Fibroblast of skin of right quadriceps (primary cell): ENCODE data around the gene RPS5.
"Not testable (repeated sequence)": the region's sequence is repeated elsewhere in the genome, so short reads cannot be mapped to it uniquely, and the experiment has no call there.

ENCODE experiments used
- DNase-seq: peaks from one replicate; pipeline ENCODE4 v3.0.0-alpha.2; 2013

The RPS5 gene

GRCh38 chr19:58356766-58357480 is 30.1 kb upstream of the RPS5 start:
- DNase-seq, result peak; percentile 31

DNA sequence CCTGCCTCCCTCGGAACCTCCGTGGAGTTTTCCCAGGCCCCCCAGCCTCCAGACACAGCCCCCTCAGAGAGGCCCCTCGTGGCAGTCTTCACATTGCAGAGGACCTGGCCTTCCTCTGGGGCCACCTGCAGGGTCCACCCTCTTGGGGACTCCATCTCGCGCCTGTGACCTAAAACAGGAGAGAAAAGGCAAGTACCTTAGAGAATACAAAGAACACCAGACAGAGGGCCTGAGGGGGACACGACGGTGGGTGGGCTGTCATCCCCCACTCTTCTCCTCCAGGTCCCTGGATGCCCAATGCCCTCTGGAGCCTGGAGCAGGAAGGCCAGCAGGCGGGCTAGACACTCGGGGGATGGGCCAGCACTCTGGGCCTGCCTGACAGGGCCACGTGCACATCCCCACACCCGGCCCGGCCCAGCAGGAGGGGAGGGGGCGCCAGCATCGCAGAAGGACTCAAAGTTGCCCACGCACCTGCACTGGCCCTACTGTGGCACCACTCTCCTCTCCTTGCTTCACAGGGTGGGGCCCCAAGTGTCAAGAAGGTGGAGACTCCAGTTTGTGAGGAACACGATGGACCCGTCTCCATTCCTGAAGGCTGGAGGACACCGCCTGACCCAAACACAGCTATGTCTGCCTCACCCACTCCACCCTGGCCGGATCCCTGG is 29.5 kb upstream of the RPS5 start:
- no peak for DNase-seq

GRCh38 chr19:58361900-58362271 is 25.2 kb upstream of the RPS5 start:
- DNase-seq, result peak; percentile 45

DNA sequence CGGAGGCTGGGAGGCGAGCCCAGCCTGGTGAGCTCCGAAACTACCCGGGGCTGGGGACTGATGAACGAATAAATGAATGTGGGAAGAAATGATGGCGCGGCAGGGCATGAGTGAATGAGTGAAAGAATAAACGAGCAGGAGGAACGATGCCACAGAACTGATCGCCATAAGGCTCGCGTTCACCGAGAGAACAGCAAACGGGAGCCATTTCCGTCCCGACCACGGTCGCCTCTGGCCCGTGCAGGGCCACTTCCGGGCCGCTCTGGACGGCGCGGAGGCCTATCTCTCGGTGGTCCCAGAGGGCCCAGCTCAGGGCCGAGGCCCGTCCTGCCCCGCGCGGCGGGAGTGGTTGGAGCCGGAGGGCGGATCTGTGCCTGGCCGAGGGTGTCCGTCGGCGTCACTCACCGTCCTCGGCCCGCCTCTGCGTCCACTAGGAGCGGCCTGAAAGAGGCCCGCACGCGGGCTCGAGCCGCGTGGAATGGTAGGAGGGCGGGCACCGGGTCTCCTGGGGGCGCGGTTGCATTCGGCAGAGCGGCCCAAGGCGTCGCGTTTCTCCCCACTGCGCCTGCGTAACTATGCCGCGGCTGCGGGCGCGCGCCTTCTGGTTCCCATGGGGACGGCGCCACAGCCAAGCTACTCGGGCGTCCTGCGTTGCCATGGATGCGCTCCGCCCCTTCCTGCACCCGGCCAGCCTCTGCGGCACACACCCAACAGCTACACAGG is 24.6 kb upstream of the RPS5 start, which contains the start of gene ZNF497:
Gene ZNF497, minus strand, starts transcription at position 480 of the 723 bp plus-strand sequence. CDS start 5,116 bp downstream, outside the sequence.
- DNase-seq, result peak; percentile 96

GRCh38 chr19:58364146-58364545 is 22.9 kb upstream of the RPS5 start:
- no peak for DNase-seq

GRCh38 chr19:58366585-58367430 is 20.3 kb upstream of the RPS5 start:
- no peak for DNase-seq

GRCh38 chr19:58367698-58368454 is 19.2 kb upstream of the RPS5 start:
- no peak for DNase-seq

DNA sequence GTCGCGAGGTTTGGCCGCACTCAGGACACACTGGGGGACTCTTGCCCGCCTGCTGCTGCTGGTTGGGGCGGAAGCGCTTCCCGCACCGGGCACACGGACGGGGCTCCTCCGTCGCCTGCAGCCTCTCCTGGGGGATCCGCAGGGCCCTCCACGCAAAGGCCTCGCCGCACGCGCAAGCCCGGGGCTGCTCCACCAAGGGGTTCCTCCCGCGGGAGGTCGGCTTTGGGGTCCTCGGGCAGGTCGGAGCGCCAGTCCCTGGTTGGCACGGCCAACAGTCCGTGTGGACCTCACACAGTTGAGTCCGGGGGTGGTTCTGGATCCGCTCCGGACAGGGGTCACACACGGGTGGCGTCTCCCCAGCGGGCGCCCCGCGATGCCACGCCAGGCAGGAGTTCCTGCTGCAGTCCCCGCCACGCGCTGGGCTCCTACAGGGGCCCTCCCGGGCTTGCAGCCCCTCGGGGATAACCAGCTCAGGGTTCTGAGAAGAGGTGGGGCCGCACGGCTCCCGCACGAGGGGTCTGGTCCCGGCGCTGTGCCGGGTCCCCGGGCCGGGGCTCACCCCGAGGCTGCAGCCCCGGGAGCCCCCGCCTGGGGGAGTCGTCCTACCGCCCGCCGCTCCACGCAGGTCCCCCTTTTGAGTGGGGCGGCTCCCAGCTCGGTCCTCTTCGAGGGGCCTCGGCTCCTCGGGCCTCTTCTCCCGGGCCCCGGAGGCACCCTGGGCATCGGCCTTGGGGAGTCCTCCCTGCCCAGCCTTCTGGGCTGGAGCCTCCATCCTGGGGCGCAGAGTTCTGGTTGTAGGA is 18.3 kb upstream of the RPS5 start:
- DNase-seq, result no peak

GRCh38 chr19:58372311-58373133 is 14.5 kb upstream of the RPS5 start:
- no peak for DNase-seq

DNA sequence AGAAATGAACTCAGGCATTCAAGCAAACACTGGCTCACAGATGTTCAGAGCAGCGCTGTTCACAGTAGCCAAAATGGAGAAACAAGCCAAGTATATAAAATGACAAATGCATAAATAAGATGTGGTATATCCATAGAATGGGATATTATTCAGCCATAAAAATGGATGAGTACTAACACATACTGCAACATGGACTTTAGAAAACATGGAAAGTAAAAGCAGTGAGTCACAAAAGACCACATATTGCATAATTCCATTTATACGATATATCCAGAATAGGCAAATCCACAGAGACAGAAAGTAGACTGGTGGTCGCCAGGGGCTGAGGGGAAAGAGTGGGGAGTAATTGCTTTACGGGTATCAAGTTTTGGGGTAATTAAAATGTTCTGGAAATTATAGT is 12.9 kb upstream of the RPS5 start:
- DNase-seq, result no peak

DNA sequence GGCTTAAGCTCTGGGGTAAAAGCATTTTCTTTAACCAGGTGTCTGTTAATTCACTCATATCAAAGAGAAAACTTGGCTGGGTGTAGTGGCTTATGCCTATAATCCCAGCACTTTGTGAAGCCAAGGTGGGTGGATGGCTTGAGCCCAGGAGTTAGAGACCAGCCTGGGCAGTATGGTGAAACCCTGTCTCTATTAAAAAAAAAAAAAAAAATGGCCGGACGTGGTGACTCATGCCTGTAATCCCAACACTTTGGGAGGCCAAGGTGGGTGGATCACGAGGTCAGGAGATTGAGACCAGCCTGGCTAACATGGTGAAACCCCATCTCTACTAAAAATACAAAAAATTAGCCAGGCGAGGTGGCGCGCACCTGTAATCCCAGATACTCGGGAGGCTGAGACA is 10.3 kb upstream of the RPS5 start:
- DNase-seq, result not testable (repeated sequence)

GRCh38 chr19:58379246-58379645 is 7.8 kb upstream of the RPS5 start:
- DNase-seq, result no peak

- DNase-seq, result no peak
Observed at GRCh38 chr19:58380037-58380661, 6.9 kb upstream of the RPS5 start.

- peak; percentile 100 for DNase-seq
Observed at GRCh38 chr19:58380662-58381459, 6.2 kb upstream of the RPS5 start, which contains the start of gene ZNF837. Gene ZNF837, minus strand, starts transcription at chr19:58381030. Its CDS starts 11,698 bp downstream, at chr19:58369332.

GRCh38 chr19:58381460-58382212 is 5.4 kb upstream of the RPS5 start:
- no peak for DNase-seq

DNA sequence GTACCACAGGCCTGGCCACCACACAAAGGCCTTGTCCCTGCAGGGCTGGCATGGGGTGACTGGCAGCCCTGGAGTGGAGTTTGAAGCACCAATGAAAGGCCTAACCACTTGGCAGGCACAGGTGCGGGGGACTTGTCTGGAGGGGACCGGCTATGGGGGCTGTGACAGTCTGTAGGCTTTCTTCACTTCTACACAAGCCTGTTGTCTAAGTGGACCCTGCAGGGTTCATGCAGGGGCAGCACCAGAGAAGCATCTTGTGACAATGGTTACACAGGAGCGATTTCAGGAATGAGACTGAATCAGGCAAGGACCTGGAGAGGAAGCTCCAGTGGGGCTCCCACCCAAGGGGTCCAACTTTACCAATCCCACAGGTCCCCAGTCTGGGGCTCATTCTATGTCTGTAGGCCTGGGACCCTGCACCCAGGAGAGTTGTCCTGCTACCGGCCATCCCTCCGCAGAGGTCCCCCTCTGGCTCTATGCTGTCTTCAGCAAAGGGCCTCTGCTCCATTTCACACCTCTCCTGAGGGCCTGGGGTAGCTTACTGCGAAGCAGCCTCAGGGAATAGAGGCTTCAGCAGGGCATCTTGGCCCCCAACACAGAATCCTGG is 4.0 kb upstream of the RPS5 start:
- no peak for DNase-seq

GRCh38 chr19:58385313-58385890 is 1.7 kb upstream of the RPS5 start:
- DNase-seq, result no peak
